Spleen (tissue), 7 donors: ENCODE results near the gene FRMPD3.

Experiments used
- CTCF ChIP-seq, 11 experiments: fragments of 200-600 bp in 7 of 11; fragments of 450-650 bp in 4 of 11; sonication (generic) in 4 of 11; IDR thresholded peaks in 8 of 11; conservative IDR thresholded peaks in 3 of 11; 1 replicate in 7 of 11; 2 replicates in 4 of 11; pipeline versions ENCODE4 v1.4.0 to v1.8.0; 2016 to 2021; ENCODE audit warnings: antibody characterized with exemption in 11 of 11, inconsistent platforms in 4 of 11, mild to moderate bottlenecking in 1 of 11
- POLR2A ChIP-seq, 3 donors: fragments of 450-650 bp; IDR thresholded peaks; one replicate each; pipeline ENCODE4 v1.5.1; 2017; ENCODE audit warnings: antibody characterized with exemption in 3 of 3, mild to moderate bottlenecking in 1 of 3
- POLR2AphosphoS5 ChIP-seq, 3 donors: sonication (generic); formaldehyde crosslinking; IDR thresholded peaks; one replicate each; pipeline ENCODE4 v1.5.1; 2017; ENCODE audit warnings: antibody characterized with exemption in 3 of 3
- donor health status: DM: no; HTN: no; CAD: no; lungs with moderate emphysema.
- donor health status: DM: no; HTN: no; CAD: no.
- donor health status: DM: no; HTN: no; CAD: no.

- TF ChIP-seq CTCF (IDR thresholded peaks at IDR 0.05 in 8 of 11, conservative IDR thresholded peaks at IDR 0.05 in 3 of 11) (peak in 5 of 11 experiments; percentile 12 to 44 (median 36)), POLR2A (IDR thresholded peaks at IDR 0.05) (no peak), POLR2AphosphoS5 (IDR thresholded peaks at IDR 0.05) (no peak)
Observed at GRCh38 chrX:107429090-107429489, 20.4 kb upstream of the FRMPD3 start.
